HL-60 (cell line): Measurements from ENCODE around the gene ANKS1B.

Experiments used
- CTCF ChIP-seq: IDR thresholded peaks from one replicate; pipeline ENCODE4 v1.5.1; 2011; ENCODE audit warnings: low read length, control low read depth, inconsistent platforms; ENCODE audit not compliant: insufficient read depth
- REST ChIP-seq: IDR thresholded peaks from 2 replicates; pipeline ENCODE4 v1.6.1; 2012; ENCODE audit warnings: low read depth; ENCODE audit not compliant: insufficient replicate concordance

- TF ChIP-seq CTCF (no peak), REST (no peak)
Measured at GRCh38 chr12:99806304-99806703, 178.4 kb downstream of the ANKS1B start.
